DOHH2 (cell line): ENCODE results near the gene LRRC4.

Source experiments
- H3F3A ChIP-seq: fragments of 200-600 bp; sonication (generic), shearing (Covaris generic); 2 replicates; pipeline ENCODE4 v1.6.0; 2016; ENCODE audit warnings: antibody characterized with exemption, mild to moderate bottlenecking; ENCODE audit not compliant: control insufficient read depth, insufficient read depth
- H3K27ac ChIP-seq: fragments of 200-600 bp; sonication (generic); 2 replicates; pipeline ENCODE4 v1.5.1; 2014; ENCODE audit warnings: low read depth, mild to moderate bottlenecking, low read length, moderate library complexity
- H3K27me3 ChIP-seq: fragments of 200-600 bp; sonication (generic); 2 replicates; pipeline ENCODE4 v1.6.1; 2014; ENCODE audit warnings: mild to moderate bottlenecking, low read length, mixed read lengths; ENCODE audit not compliant: control insufficient read depth
- H3K36me3 ChIP-seq: fragments of 200-600 bp; sonication (generic); 2 replicates; pipeline ENCODE4 v1.6.1; 2014; ENCODE audit warnings: mild to moderate bottlenecking, low read length, moderate library complexity, mixed read lengths; ENCODE audit not compliant: control insufficient read depth
- H3K4me1 ChIP-seq: fragments of 200-600 bp; sonication (generic); 2 replicates; pipeline ENCODE4 v1.6.1; 2014; ENCODE audit warnings: mild to moderate bottlenecking, low read length, mixed read lengths; ENCODE audit not compliant: control insufficient read depth
- H3K4me2 ChIP-seq: fragments of 200-600 bp; sonication (generic); 2 replicates; pipeline ENCODE4 v1.6.0; 2014; ENCODE audit warnings: mild to moderate bottlenecking, low read length, moderate library complexity
- H3K4me3 ChIP-seq: fragments of 200-600 bp; sonication (generic); 2 replicates; pipeline ENCODE4 v1.5.1; 2014; ENCODE audit warnings: mild to moderate bottlenecking, low read length, mixed read lengths
- H3K79me2 ChIP-seq: fragments of 200-600 bp; sonication (generic); 2 replicates; pipeline ENCODE4 v1.6.1; 2014; ENCODE audit warnings: mild to moderate bottlenecking, low read length, mixed read lengths; ENCODE audit not compliant: control insufficient read depth
- H3K9me2 ChIP-seq: fragments of 200-600 bp; sonication (generic); replicated peaks from 2 replicates; pipeline ENCODE4 v1.6.1; 2014; ENCODE audit warnings: mild to moderate bottlenecking, low read length, mixed read lengths; ENCODE audit not compliant: control insufficient read depth
- H3K9me3 ChIP-seq: fragments of 200-600 bp; sonication (generic); 2 replicates; pipeline ENCODE4 v1.6.1; 2014; ENCODE audit warnings: antibody characterized with exemption, low read length, mixed read lengths; ENCODE audit not compliant: control insufficient read depth, insufficient read depth
- H4K20me1 ChIP-seq: fragments of 200-600 bp; sonication (generic); 2 replicates; pipeline ENCODE4 v1.6.0; 2014; ENCODE audit warnings: low read depth, mild to moderate bottlenecking, antibody characterized with exemption, low read length, moderate library complexity; ENCODE audit not compliant: control insufficient read depth, insufficient read depth
- CTCF ChIP-seq: fragments of 200-600 bp; sonication (generic); IDR thresholded peaks from one replicate; pipeline ENCODE4 v1.5.1; 2014; ENCODE audit warnings: antibody characterized with exemption, mild to moderate bottlenecking, low read depth, low read length; ENCODE audit not compliant: poor library complexity, severe bottlenecking
- EZH2phosphoT487 ChIP-seq: fragments of 200-600 bp; sonication (generic); IDR thresholded peaks from 2 replicates; pipeline ENCODE4 v1.6.1; 2017; ENCODE audit warnings: borderline replicate concordance, mild to moderate bottlenecking, antibody characterized with exemption, low read length, moderate library complexity, mixed read lengths

The LRRC4 gene

GRCh38 chr7:128076796-128077271 is 45.6 kb upstream of the LRRC4 start:
- Histone ChIP-seq H3K4me3 (no peak overlapping the region), H3K27me3 (no peaks in the 10 kb centered on the region)
- TF ChIP-seq EZH2phosphoT487, result no peak
- TF ChIP-seq CTCF, result no peak

DNA sequence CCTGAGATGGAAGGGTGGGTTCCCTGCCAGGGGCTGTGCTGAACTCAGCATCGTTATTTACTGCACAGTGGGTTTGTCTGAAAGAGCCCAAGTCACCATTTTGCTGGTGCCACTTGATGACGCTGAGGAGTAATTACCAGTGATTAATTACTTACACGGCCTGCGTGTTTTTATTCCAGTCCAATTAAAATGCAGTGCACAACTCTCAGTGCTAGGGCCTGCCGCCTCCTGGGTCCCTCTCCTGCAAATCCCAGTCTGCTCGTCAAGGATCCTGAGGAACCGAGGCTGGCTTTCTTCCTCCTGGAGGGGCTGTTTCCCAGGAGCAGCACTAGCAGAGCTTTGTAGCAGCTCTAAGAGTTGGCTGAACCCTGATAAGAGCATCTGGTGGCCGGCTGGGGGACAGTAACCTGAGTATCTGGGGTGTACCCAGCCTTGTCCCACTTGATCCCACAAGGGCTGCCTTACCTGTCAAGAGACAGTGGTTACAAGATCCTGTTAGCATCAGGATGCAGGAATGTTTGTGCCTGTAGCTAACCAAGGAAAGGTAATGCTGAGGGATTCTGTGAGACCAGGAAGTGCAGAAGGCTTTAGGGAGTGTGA is 45.1 kb upstream of the LRRC4 start:
- Histone ChIP-seq H3K9me3 (no peaks in the 10 kb centered on the region), H3K4me1 (no peaks in the 10 kb centered on the region), H3K36me3 (peaks cover 32% of the 10 kb centered on the region), H4K20me1 (no peaks in the 10 kb centered on the region), H3K27ac (no peak overlapping the region), H3K79me2 (no peaks in the 10 kb centered on the region), H3K9me2 (no peaks in the 10 kb centered on the region), H3K4me2 (no peak overlapping the region), H3F3A (no peaks in the 10 kb centered on the region), H3K4me3 (no peak overlapping the region), H3K27me3 (no peaks in the 10 kb centered on the region)
- no peak for TF ChIP-seq CTCF

More at GRCh38 chr7:128076796-128077271, 45.6 kb upstream of the LRRC4 start:
- Histone ChIP-seq H3K36me3 (peaks cover 37% of the 10 kb centered on the region), H4K20me1 (no peaks in the 10 kb centered on the region), H3K4me1 (no peaks in the 10 kb centered on the region), H3K79me2 (no peaks in the 10 kb centered on the region), H3K4me2 (no peak overlapping the region), H3K9me2 (no peaks in the 10 kb centered on the region), H3K9me3 (no peaks in the 10 kb centered on the region), H3F3A (no peaks in the 10 kb centered on the region), H3K27ac (no peak overlapping the region)

GRCh38 chr7:128075242-128076095 is 44.2 kb upstream of the LRRC4 start:
- H3K27ac ChIP-seq, result no peak overlapping the region

More at GRCh38 chr7:128075242-128076095, 44.2 kb upstream of the LRRC4 start:
- Histone ChIP-seq H3K4me3 (no peak overlapping the region), H3K4me1 (no peaks in the 10 kb centered on the region), H3K4me2 (no peak overlapping the region), H3K27me3 (no peaks in the 10 kb centered on the region), H4K20me1 (no peaks in the 10 kb centered on the region; the same call in 1 of the 2 replicates), H3K9me3 (no peaks in the 10 kb centered on the region), H3K79me2 (no peaks in the 10 kb centered on the region), H3K9me2 (no peaks in the 10 kb centered on the region), H3K36me3 (peaks cover 30% of the 10 kb centered on the region), H3F3A (no peaks in the 10 kb centered on the region)
- no peak for TF ChIP-seq CTCF
- no peak for TF ChIP-seq EZH2phosphoT487
